Skeletal muscle satellite cell (primary cell): ENCODE measurements around the gene FHIT.
A peak's percentile ranks its signal among the peaks of the same experiment; 100 is the strongest.

Source experiments
- H3K27me3 ChIP-seq: 2 replicates; pipeline ENCODE4 v1.7.0; 2013; ENCODE audit warnings: low read length; ENCODE audit not compliant: control insufficient read depth, insufficient read depth
- H3K36me3 ChIP-seq: 2 replicates; pipeline ENCODE4 v1.7.0; 2013; ENCODE audit warnings: mild to moderate bottlenecking, control low read depth, low read length; ENCODE audit not compliant: insufficient read depth
- H3K4me1 ChIP-seq: 2 replicates; pipeline ENCODE4 v1.7.0; 2013; ENCODE audit warnings: low read length; ENCODE audit not compliant: control insufficient read depth, insufficient read depth
- H3K4me2 ChIP-seq: 2 replicates; pipeline ENCODE4 v1.7.0; 2013; ENCODE audit warnings: mild to moderate bottlenecking, low read length
- H3K4me3 ChIP-seq: 2 replicates; pipeline ENCODE4 v1.7.0; 2013; ENCODE audit warnings: low read length
- H3K9ac ChIP-seq: 2 replicates; pipeline ENCODE4 v1.7.0; 2013; ENCODE audit warnings: mild to moderate bottlenecking, low read depth, low read length, moderate library complexity
- H3K9me3 ChIP-seq: replicated peaks from 2 replicates; pipeline ENCODE4 v1.7.0; 2013; ENCODE audit warnings: mild to moderate bottlenecking, control low read depth, low read length

Gene FHIT

GRCh38 chr3:60316121-60316797 lies 935.0 kb downstream of the FHIT start:
- Histone ChIP-seq H3K9me3 (no peaks in the 10 kb centered on the region), H3K9ac (no peak overlapping the region), H3K4me2 (no peak overlapping the region), H3K4me3 (no peak overlapping the region), H3K36me3 (no peaks in the 10 kb centered on the region), H3K4me1 (no peaks in the 10 kb centered on the region), H3K27me3 (no peaks in the 10 kb centered on the region)

- Histone ChIP-seq H3K4me1 (no peaks in the 10 kb centered on the region), H3K27me3 (no peaks in the 10 kb centered on the region), H3K4me3 (no peak overlapping the region), H3K9me3 (no peaks in the 10 kb centered on the region), H3K4me2 (no peak overlapping the region), H3K36me3 (no peaks in the 10 kb centered on the region), H3K9ac (no peak overlapping the region)
These were observed 937.2 kb downstream of the FHIT start for GRCh38 chr3:60313951-60314461.

GRCh38 chr3:60313231-60313798 lies 937.9 kb downstream of the FHIT start:
- Histone ChIP-seq H3K36me3 (no peaks in the 10 kb centered on the region), H3K4me3 (no peak overlapping the region), H3K27me3 (no peaks in the 10 kb centered on the region), H3K9me3 (no peaks in the 10 kb centered on the region), H3K9ac (no peak overlapping the region), H3K4me1 (no peaks in the 10 kb centered on the region), H3K4me2 (no peak overlapping the region)

- no peaks in the 10 kb centered on the region for H3K4me1 ChIP-seq
These were observed 941.5 kb downstream of the FHIT start for GRCh38 chr3:60309539-60310268.

DNA sequence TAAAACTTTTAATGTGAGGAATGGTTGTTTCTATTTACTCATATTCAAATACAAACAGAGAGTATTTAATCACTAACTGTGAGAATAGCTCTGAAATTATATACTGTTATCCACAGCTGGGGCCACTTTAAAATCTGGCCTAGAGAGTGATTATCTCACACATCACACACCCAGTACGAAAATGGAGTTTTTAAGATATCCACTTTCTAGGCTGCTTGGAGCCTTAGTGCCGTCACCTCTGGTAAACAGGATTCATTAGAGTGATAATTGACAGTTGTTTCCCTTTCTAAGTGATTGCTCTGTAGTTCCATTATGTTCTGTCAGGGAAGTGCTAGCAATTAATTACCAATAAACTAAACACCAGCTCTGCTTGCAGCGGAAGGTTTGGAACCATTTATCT lies 942.4 kb downstream of the FHIT start:
- Histone ChIP-seq H3K4me2 (no peak overlapping the region), H3K4me3 (no peak overlapping the region), H3K4me1 (no peaks in the 10 kb centered on the region), H3K9ac (no peak overlapping the region), H3K36me3 (no peaks in the 10 kb centered on the region), H3K9me3 (no peaks in the 10 kb centered on the region), H3K27me3 (no peaks in the 10 kb centered on the region)

More at GRCh38 chr3:60309539-60310268, 941.5 kb downstream of the FHIT start:
- Histone ChIP-seq H3K36me3 (no peaks in the 10 kb centered on the region), H3K4me3 (no peak overlapping the region), H3K9me3 (no peaks in the 10 kb centered on the region), H3K4me2 (no peak overlapping the region), H3K27me3 (no peaks in the 10 kb centered on the region), H3K9ac (no peak overlapping the region)

DNA sequence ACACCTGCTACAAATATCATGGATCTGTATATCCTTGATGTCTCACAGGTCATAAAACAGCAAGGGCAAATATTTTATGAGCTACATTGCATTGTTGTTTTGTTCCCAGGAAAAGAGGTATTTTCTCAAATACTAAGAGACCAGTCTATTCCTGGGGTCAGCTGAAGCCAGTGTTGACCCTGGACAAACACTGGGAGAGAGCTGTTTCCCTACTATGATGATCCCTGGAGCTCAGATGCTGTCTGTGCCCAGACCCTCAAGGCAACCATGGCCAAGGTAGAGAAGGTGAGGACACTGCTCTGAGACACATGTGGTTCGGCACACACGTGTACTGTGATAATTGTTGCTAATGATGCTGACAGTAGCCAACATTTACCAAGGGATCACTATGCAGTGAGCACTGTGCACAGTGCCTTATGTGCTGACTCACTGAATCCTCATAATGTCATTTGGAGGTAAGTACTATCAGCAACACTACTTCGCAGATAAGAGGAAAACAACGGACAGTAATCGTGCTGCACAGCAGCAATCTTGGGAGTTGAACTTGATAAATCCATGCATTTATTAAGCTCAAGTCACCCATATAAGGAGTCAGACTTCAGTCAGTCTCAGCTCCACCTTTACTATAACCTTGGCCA lies 943.6 kb downstream of the FHIT start:
- H3K9ac ChIP-seq, result no peak overlapping the region

GRCh38 chr3:60304112-60304511 lies 947.1 kb downstream of the FHIT start:
- no peak overlapping the region for H3K9ac ChIP-seq
- no peaks in the 10 kb centered on the region for H3K27me3 ChIP-seq
- H3K36me3 ChIP-seq, result no peaks in the 10 kb centered on the region
- no peak overlapping the region for H3K4me2 ChIP-seq
- H3K9me3 ChIP-seq, result no peaks in the 10 kb centered on the region
- peaks cover 11% of the 10 kb centered on the region for H3K4me1 ChIP-seq
- no peak overlapping the region for H3K4me3 ChIP-seq

More for the DNA sequence above, 943.6 kb downstream of the FHIT start:
- no peak overlapping the region for H3K4me3 ChIP-seq
- no peaks in the 10 kb centered on the region for H3K36me3 ChIP-seq
- no peaks in the 10 kb centered on the region for H3K27me3 ChIP-seq
- H3K4me2 ChIP-seq, result no peak overlapping the region
- H3K9me3 ChIP-seq, result no peaks in the 10 kb centered on the region
- no peaks in the 10 kb centered on the region for H3K4me1 ChIP-seq

DNA sequence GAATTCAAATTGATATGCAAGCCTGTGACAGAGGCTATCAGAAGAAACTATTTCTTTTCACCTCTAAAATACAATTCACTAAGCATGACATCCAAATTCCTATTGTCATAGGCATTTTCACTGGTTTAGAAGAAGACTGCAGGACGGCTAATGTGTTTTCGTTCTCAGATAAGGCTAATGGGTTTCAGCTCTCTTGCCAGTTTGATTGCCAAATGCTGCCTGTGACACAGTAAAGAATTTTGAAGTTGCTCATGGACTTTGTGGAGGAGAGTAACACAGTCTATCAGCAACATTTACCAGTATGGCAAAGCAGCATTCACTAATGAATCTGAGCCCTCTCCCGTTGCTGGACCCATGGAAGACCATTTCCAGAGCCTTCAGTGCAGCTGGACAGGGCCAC lies 948.1 kb downstream of the FHIT start:
- no peak overlapping the region for H3K4me2 ChIP-seq
- no peaks in the 10 kb centered on the region for H3K27me3 ChIP-seq
- no peaks in the 10 kb centered on the region for H3K36me3 ChIP-seq
- H3K9ac ChIP-seq, result no peak overlapping the region
- peaks cover 11% of the 10 kb centered on the region for H3K4me1 ChIP-seq
- no peak overlapping the region for H3K4me3 ChIP-seq
- H3K9me3 ChIP-seq, result no peaks in the 10 kb centered on the region

- Histone ChIP-seq H3K4me2 (peak overlapping the region; percentile 31), H3K9ac (no peak overlapping the region), H3K4me1 (peaks cover 11% of the 10 kb centered on the region), H3K4me3 (no peak overlapping the region), H3K36me3 (no peaks in the 10 kb centered on the region), H3K9me3 (no peaks in the 10 kb centered on the region), H3K27me3 (no peaks in the 10 kb centered on the region)
These were observed 950.1 kb downstream of the FHIT start for GRCh38 chr3:60301142-60301541.

DNA sequence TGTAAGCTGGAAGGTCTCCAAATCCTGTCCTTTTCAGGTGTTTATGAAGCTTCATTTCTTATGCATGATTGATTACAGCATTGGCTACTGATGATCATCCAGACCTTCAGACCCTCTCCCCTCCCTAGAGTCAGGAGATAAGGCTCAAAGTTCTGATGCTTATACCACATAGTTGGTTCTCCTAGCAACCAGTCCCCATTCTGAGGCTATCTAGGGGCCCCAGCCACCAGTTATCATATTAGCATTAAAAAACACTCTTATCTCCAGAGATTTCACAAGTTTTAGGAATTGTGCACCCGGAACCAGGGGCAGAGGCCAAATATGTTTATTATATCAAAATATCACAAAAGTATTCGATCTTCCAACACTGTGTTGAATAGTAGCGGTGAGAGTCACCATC lies 953.1 kb downstream of the FHIT start:
- Histone ChIP-seq H3K4me1 (peaks cover 21% of the 10 kb centered on the region), H3K4me3 (no peak overlapping the region), H3K27me3 (no peaks in the 10 kb centered on the region), H3K9ac (no peak overlapping the region), H3K9me3 (no peaks in the 10 kb centered on the region), H3K4me2 (no peak overlapping the region), H3K36me3 (no peaks in the 10 kb centered on the region)

- H3K4me2 ChIP-seq, result peak overlapping the region; percentile 28
- no peak overlapping the region for H3K4me3 ChIP-seq
- no peak overlapping the region for H3K9ac ChIP-seq
- no peaks in the 10 kb centered on the region for H3K9me3 ChIP-seq
- H3K36me3 ChIP-seq, result no peaks in the 10 kb centered on the region
- peaks cover 10% of the 10 kb centered on the region for H3K4me1 ChIP-seq
- H3K27me3 ChIP-seq, result no peaks in the 10 kb centered on the region
These were observed 957.1 kb downstream of the FHIT start for GRCh38 chr3:60294181-60294580.
